ENCODE measurements around the gene IQSEC3.

Gene IQSEC3

DNA sequence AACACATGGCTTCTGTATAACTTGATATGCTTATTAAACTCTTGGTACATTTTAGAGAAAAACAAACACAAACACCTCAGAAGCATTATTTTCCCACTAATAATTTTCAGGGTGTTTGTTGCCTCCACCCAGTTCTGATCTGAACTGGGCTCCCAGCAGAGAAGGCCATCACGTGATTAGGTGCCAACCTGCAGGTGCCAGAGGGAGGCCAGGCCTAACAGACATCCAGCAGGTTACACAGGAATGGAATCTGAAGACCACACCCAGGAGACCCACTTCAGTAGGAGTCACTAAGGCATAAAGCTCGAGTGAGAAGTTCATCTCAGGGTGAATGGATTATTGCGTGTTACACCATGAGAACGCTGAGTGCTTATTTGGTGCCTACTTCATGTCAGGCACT is 138.5 kb downstream of the IQSEC3 start:
- Mint-ChIP-seq H3K36me3 (ENCODE audit: low read depth) (peaks cover 21% of the 10 kb centered on the region), H3K27me3 (peaks cover 46% of the 10 kb centered on the region), H3K27ac (no peak overlapping the region), H3K4me1 (ENCODE audit: low read depth) (peaks cover 6% of the 10 kb centered on the region), H3K9me3 (no peaks in the 10 kb centered on the region), H3K4me3 (no peak overlapping the region)
- intact Hi-C loops (cut with micrococcal nuclease) = no loop called here

DNA sequence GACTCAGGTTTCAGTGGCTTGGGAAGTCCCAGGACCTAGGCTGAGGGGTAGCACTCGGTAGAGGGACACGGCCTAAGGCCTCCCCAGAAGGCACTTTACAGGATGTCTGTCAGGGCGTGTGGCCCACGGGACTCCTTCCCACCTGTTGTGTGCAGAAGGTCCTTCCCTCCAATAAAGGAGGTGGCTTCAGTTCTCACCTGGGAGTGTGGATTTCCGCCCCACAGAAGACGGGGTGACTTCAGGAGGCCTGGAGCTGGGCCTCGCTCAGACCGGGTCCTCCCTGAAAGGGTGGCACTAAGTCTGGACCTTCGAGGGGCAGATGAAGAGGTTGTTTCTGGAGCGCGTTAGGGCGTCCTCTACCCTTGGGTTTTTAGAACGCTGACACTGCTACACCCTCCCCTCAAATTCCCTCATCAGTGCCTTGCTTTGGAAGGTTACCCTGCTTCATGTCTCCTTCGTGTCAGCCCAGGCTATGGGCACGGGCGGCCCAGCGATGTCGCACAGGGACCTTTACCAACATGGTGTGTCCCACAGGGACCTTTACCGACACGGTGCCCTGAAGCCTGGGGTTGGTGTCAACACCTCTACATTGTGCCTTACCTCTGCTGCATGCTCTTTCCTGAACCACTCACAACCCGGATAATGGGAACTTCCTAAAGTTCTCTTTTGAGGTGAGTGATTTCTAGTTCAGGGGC is 140.3 kb downstream of the IQSEC3 start:
- H3K4me3 Mint-ChIP-seq = no peak overlapping the region
- H3K36me3 Mint-ChIP-seq (ENCODE audit: low read depth) = peaks cover 15% of the 10 kb centered on the region
- peaks cover 18% of the 10 kb centered on the region for H3K4me1 Mint-ChIP-seq (ENCODE audit: low read depth)
- H3K27ac Mint-ChIP-seq = no peak overlapping the region
- intact Hi-C loops (cut with micrococcal nuclease) = no loop called here
- H3K27me3 Mint-ChIP-seq = peaks cover 33% of the 10 kb centered on the region
- no peaks in the 10 kb centered on the region for H3K9me3 Mint-ChIP-seq

DNA sequence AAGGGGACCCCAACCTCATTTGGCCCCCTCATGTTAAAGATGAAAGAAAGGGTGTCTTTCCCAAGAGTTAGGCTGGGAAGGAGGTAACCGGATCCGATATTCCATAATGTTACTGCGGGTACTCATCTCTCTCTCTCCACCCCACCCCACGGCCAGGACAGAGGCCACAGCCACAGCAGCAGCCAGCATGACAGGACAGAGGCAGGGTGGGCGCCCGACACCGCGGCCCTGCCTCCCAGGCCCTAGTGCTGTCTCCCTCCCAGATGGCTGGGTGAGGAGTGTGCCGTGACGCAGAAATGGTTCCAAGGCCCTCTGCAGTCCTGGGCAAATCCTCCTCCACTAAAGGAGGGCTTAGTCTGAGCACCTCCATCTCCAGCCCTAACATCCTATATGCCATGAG is 141.2 kb downstream of the IQSEC3 start:
- intact Hi-C loops (cut with micrococcal nuclease) = no loop called here
- peaks cover 7% of the 10 kb centered on the region for H3K36me3 Mint-ChIP-seq (ENCODE audit: low read depth)
- no peaks in the 10 kb centered on the region for H3K9me3 Mint-ChIP-seq
- H3K4me1 Mint-ChIP-seq (ENCODE audit: low read depth) = peaks cover 27% of the 10 kb centered on the region
- H3K27ac Mint-ChIP-seq = no peak overlapping the region
- H3K27me3 Mint-ChIP-seq = peaks cover 24% of the 10 kb centered on the region
- no peak overlapping the region for H3K4me3 Mint-ChIP-seq

DNA sequence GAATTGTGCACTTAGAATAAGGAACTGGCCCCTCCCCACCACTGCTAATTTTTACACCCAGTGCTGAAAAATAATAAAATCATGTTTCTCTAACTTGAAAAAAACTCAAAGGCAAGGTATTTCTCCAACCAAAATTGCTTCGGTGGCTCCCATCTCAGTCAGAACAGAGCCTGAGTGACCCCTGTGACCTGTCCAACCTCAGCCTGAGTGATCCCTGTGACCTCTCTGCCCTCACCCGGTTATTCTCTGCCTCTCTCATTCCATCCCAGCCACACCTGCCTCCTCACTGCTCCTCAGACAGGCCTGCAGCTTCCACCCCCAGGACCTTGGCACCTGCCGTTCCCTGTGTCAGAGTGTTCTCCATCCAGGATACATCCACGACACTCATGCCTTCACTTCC is 142.2 kb downstream of the IQSEC3 start:
- Mint-ChIP-seq H3K36me3 (ENCODE audit: low read depth) (peaks cover 6% of the 10 kb centered on the region), H3K27ac (peak overlapping the region; percentile 8), H3K4me1 (ENCODE audit: low read depth) (peaks cover 37% of the 10 kb centered on the region), H3K9me3 (no peaks in the 10 kb centered on the region), H3K4me3 (no peak overlapping the region), H3K27me3 (peaks cover 17% of the 10 kb centered on the region)
- intact Hi-C loops (cut with micrococcal nuclease) = no loop called here

DNA sequence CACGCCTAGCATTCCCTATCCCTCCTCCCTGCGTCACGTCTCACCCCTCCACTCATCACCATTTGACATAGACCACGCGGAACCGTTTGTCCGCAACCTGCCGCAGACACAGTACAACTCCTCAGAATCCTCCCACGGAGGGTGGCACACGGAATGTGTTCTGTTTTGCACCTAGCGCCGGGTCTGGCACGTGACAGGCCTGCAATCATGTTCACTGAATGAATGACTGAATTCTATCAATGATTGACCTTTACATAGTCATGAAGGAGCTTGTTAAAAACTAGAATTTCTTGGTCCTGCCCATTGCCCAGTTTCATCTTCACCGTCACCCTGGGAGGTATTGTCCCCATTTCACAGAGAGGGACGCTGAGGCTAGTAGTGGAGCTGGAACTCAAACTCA is 142.7 kb downstream of the IQSEC3 start:
- Mint-ChIP-seq H3K4me1 (ENCODE audit: low read depth) (peaks cover 41% of the 10 kb centered on the region), H3K36me3 (ENCODE audit: low read depth) (peaks cover 6% of the 10 kb centered on the region), H3K9me3 (no peaks in the 10 kb centered on the region), H3K4me3 (no peak overlapping the region), H3K27me3 (peaks cover 14% of the 10 kb centered on the region), H3K27ac (peak overlapping the region; percentile 8)
- intact Hi-C loops (cut with micrococcal nuclease) = no loop called here

DNA sequence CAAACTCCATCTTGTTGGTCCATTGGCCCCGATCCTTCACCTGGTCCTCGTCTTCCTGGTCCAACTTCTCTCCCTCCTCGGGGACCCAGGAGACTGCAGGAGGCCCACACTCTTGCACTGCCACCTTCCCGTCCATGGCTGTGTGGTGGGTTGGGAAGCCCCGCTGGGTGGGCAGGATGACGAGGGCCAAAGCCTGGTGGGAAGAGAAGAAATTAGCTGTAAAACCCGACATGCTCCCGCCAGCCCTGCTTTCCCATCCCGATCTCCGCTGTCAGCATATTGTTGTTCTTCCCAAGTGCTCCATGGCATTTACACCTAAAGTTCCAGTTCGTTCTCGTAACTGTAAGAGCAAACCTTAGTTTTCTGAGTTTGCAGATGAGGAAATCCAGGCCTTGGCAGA is 143.3 kb downstream of the IQSEC3 start:
- peak overlapping the region; percentile 7 for H3K27ac Mint-ChIP-seq
- H3K27me3 Mint-ChIP-seq = peaks cover 9% of the 10 kb centered on the region
- H3K36me3 Mint-ChIP-seq (ENCODE audit: low read depth) = peaks cover 6% of the 10 kb centered on the region

DNA sequence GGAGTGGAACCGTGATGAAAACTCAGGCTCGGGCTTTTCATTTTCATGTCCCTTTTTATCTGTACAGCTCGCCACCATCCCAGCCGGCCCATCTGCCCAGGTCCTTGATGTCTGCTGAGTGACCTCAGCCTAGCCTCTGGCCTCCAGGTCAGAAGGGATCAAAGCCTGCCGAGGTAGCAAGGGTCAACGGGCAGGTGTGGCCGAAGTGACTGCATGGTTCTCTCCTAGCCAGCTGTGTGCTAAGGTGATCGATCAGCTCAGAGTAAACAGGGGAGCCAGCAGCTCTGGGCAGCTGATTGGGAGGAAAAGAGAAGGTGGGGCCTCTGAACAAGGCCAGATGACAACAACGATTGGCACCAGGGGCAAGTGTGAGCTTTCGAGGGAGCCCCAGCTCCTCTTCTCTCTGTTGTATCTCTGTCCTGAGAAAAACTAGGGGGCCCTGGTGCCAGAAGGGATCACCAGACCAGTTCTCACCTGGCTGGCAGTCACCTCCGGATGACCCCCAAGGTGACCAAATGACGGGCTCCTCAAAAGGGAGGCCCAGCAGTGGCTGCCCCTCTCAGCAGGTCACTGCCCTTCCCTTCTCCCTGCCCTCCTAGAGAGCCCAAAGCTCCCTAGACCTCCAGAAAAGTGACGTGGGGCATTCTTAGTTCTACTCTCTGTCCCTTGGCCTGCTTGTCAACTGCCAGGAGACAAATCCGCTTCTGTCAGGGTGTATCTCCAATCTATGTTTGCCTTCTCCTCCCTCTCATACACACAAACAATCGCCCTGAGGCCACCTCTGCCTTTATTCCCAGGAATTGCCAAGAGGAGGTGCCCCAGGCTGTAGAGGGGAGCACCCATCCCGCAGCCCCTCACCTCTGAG is 143.9 kb downstream of the IQSEC3 start:
- intact Hi-C loops (cut with micrococcal nuclease) = no loop called here
- Mint-ChIP-seq H3K9me3 (no peaks in the 10 kb centered on the region), H3K4me3 (no peak overlapping the region), H3K36me3 (ENCODE audit: low read depth) (peaks cover 6% of the 10 kb centered on the region), H3K4me1 (ENCODE audit: low read depth) (peaks cover 52% of the 10 kb centered on the region), H3K27me3 (peaks cover 4% of the 10 kb centered on the region), H3K27ac (peak overlapping the region; percentile 94)

More for the DNA sequence above, 143.3 kb downstream of the IQSEC3 start:
- H3K4me3 Mint-ChIP-seq = no peak overlapping the region
- H3K9me3 Mint-ChIP-seq = no peaks in the 10 kb centered on the region
- H3K4me1 Mint-ChIP-seq (ENCODE audit: low read depth) = peaks cover 47% of the 10 kb centered on the region
- intact Hi-C loops (cut with micrococcal nuclease) = no loop called here

DNA sequence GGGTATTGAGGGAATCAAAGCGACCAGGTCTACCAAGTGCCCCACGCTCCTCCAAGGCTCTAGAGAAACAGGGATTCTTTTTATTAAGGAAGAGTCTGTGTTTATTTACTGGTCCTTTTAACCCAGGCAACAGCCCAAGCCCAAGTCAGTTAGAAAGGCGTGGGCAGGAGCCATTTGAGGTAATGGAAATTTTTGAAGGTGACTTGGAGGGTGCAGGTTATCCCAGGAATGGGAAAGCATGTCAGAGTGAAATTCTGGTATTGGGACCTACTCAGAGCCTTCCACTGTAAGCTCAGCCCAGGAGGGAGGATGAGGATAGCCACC is 144.5 kb downstream of the IQSEC3 start:
- Mint-ChIP-seq H3K27me3 (peaks cover 2% of the 10 kb centered on the region), H3K36me3 (ENCODE audit: low read depth) (peaks cover 6% of the 10 kb centered on the region), H3K4me1 (ENCODE audit: low read depth) (peaks cover 52% of the 10 kb centered on the region), H3K9me3 (no peaks in the 10 kb centered on the region), H3K27ac (peak overlapping the region; percentile 94), H3K4me3 (no peak overlapping the region)
- intact Hi-C loops (cut with micrococcal nuclease) = no loop called here

DNA sequence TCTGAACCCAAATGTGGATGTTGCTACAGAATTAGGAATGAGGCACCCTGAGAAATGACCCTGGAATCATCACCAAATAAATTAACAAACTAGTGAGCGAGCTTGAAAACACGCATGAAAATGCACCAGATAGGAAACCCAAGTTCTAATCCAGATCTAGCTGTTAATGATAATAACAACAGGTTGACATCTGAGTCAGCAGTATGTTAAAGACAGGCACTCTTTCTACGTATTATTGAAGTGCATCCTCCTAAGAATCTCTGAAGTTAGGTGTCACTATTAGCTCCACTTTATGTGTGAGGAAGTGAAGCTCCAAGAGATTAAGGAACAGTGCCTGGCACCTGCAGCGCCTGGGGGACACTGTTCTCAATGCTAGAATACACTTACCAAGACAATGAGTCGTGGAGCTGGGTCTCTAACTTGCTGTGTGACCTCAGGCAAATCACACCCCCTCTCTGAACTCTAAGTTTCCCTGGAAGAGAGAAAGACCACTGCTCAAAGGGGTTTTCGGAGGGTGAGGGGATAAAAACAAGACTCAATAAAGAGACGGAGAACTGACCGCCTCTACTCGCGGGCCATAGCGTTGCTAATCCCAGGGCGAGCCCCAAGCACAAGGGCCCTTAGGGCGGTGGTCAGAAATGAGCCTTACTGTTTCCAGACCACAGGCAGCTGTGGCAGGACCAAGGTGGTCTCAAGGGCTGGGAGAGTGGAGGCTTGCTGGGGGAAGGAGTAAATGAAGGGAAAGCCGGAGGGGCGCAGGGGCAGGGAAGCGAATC is 145.3 kb downstream of the IQSEC3 start:
- no peaks in the 10 kb centered on the region for H3K9me3 Mint-ChIP-seq
- H3K36me3 Mint-ChIP-seq (ENCODE audit: low read depth) = peaks cover 6% of the 10 kb centered on the region
- H3K27ac Mint-ChIP-seq = peak overlapping the region; percentile 94
- H3K4me1 Mint-ChIP-seq (ENCODE audit: low read depth) = peaks cover 52% of the 10 kb centered on the region
- intact Hi-C loops (cut with micrococcal nuclease) = no loop called here
- peak overlapping the region; percentile 58 for H3K4me3 Mint-ChIP-seq
- peaks cover 2% of the 10 kb centered on the region for H3K27me3 Mint-ChIP-seq

DNA sequence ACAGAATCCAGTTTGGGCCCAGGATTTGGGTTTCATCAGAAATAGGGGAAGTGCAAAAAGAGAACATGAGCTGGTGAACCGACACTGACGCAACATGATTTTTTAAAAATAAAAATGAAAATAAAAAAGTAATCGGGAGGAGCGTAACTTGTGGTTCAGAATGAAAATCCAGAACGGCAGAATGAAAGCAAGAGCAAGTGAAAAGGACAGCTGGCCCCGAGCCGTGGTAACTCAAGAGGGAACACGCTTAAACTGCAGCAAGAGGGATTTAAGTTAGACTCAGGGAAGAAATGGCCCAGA is 145.8 kb downstream of the IQSEC3 start:
- Mint-ChIP-seq H3K4me1 (ENCODE audit: low read depth) (peaks cover 52% of the 10 kb centered on the region), H3K4me3 (peak overlapping the region; percentile 58)

DNA sequence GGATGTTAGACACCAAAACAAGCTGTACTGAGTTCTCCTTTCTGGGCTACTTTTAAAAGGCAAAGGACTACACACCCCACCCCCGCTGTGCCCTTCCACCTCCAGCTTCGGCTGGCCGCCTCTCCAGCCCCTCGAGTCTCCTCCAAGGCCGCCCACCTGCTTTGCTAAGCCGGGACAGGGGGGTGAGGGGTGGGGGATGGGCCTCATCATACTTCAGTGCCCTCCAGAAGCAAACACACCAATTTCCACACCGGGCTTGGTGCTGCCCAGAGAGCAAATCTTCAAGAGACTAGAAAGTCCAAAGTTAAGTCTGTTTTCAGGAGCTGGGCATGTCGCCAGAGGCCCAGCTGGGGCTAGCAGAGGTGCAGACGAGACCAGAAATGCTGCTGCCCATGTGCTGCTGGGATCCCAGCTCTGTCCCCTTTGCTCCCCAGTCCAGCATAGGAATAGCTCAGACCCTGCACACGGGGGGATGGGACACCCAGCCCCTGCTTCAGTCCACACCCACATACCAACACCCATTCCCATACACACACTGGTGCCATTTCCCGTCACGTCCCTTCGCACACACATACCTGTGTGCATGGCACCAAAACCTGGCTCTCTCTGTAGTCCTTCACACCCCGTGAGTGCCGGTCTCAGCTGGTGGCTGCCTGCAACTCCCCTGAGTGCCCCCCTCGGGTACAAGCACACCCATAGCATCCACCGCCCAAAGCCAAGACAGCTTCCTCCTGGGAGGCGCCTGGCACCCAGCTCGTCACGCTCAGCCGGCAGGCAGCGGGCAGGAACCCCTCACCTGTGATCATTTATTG is 146.4 kb downstream of the IQSEC3 start:
- intact Hi-C loops (cut with micrococcal nuclease) = no loop called here
- Mint-ChIP-seq H3K27ac (peak overlapping the region; percentile 94), H3K27me3 (peaks cover 2% of the 10 kb centered on the region), H3K4me3 (peak overlapping the region; percentile 58), H3K4me1 (ENCODE audit: low read depth) (peaks cover 52% of the 10 kb centered on the region), H3K36me3 (ENCODE audit: low read depth) (peaks cover 6% of the 10 kb centered on the region), H3K9me3 (no peaks in the 10 kb centered on the region)

More for the DNA sequence above, 145.8 kb downstream of the IQSEC3 start:
- H3K9me3 Mint-ChIP-seq = no peaks in the 10 kb centered on the region
- peaks cover 6% of the 10 kb centered on the region for H3K36me3 Mint-ChIP-seq (ENCODE audit: low read depth)
- peak overlapping the region; percentile 94 for H3K27ac Mint-ChIP-seq
- H3K27me3 Mint-ChIP-seq = peaks cover 2% of the 10 kb centered on the region
- intact Hi-C loops (cut with micrococcal nuclease) = no loop called here

DNA sequence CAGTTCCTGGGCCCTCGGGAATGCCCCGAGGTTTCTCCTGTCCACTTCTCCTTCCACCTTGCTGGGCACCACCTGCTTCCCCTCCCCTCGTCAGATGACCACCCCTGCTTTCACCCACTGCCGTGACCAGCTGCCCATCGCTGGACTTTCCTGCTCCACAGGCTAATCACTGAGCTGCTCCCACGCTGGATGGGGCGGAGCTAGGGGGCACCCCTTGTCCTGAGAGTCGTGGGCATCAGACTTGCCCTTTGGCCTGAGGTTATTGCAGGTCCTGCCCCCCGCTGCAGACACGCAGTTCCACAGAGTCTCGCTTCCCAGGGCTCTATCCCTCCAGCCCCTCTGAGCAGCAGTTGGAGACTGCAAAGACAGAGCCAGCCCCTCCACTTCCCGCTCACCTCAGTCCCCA is 147.0 kb downstream of the IQSEC3 start:
- Mint-ChIP-seq H3K27ac (peak overlapping the region; percentile 94), H3K36me3 (ENCODE audit: low read depth) (peaks cover 6% of the 10 kb centered on the region), H3K9me3 (no peaks in the 10 kb centered on the region), H3K4me3 (peak overlapping the region; percentile 58), H3K4me1 (ENCODE audit: low read depth) (peaks cover 52% of the 10 kb centered on the region), H3K27me3 (peaks cover 3% of the 10 kb centered on the region)
- intact Hi-C loops (cut with micrococcal nuclease) = no loop called here

DNA sequence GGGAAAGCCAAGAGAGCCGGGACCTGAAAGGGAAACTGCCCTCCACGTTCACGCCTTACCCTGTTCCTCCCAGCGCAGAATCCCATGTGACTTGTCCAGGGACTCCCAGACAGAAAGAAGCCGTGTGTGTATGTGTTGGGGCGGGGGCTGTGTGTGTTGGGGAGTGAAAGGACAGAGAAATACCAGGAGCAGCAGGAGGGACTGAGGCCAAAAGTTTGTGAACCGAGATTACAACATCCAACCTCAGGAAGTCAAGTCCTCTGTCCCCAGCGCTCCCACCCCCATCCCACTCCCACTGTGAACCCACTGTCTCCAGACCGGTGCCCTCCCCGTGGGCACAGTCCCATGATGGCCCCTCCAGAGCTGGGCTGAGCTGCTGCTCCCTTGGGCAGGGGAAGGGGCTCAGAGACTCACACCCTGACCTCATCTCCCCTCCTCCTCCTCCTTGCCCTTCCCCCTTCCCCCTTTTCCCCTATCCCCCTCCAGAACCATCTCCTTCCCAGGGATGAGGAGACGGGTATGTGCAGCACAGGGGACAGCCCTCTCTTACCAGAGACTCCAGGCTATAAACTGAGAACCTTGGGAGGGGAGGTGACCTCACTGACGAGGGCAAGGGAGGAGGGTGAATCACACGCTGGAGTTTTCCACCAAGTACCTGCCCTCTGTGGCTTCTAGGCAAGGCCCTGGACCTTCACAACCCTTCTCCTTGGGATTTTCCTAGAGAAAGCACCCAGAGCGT is 147.6 kb downstream of the IQSEC3 start, which contains the start of gene SLC6A12:
Gene SLC6A12, minus strand, starts transcription at position 155 of the 739 bp plus-strand sequence. CDS start 4,171 bp downstream, outside the sequence.
- H3K4me3 Mint-ChIP-seq = peak within 1 kb of the TSS; percentile 58
- H3K27ac Mint-ChIP-seq = peak within 1 kb of the TSS; percentile 94
- intact Hi-C loops (cut with micrococcal nuclease) = no loop called here
- peaks cover 47% of the 10 kb centered on the region for H3K4me1 Mint-ChIP-seq (ENCODE audit: low read depth)
- H3K9me3 Mint-ChIP-seq = no peaks in the 10 kb centered on the region
- peaks cover 6% of the 10 kb centered on the region for H3K36me3 Mint-ChIP-seq (ENCODE audit: low read depth)
- H3K27me3 Mint-ChIP-seq = peaks cover 6% of the 10 kb centered on the region

Data from dendritic cell treated with granulocyte-macrophage colony-stimulating factor and Interleukin-4, amounts not matched to agents 40 ng/mL and 50 ng/mL, for 4 days (primary cell).